Mucosa of stomach (tissue), 1 donor: Measurements from ENCODE around the gene SPECC1.
"Not testable (repeated sequence)": the region's sequence is repeated elsewhere in the genome, so short reads cannot be mapped to it uniquely, and the experiment has no call there.

Source experiments
- H3K27me3 ChIP-seq: one replicate; pipeline ENCODE4 v1.7.0; 2013; ENCODE audit warnings: mild to moderate bottlenecking, low read length; ENCODE audit not compliant: control insufficient read depth, insufficient read depth
- H3K36me3 ChIP-seq: one replicate; pipeline ENCODE4 v1.7.0; 2013; ENCODE audit warnings: low read length; ENCODE audit not compliant: control insufficient read depth, insufficient read depth
- H3K4me1 ChIP-seq: one replicate; pipeline ENCODE4 v1.7.0; 2013; ENCODE audit warnings: mild to moderate bottlenecking, low read length; ENCODE audit not compliant: control insufficient read depth, insufficient read depth
- H3K4me3 ChIP-seq: one replicate; pipeline ENCODE4 v1.7.0; 2013; ENCODE audit warnings: low read length
- H3K9ac ChIP-seq: one replicate; pipeline ENCODE4 v1.7.0; 2013; ENCODE audit warnings: mild to moderate bottlenecking, low read length, moderate library complexity
- H3K9me3 ChIP-seq: one replicate; pipeline ENCODE4 v1.7.0; 2013; ENCODE audit warnings: mild to moderate bottlenecking, low read length, moderate library complexity; ENCODE audit not compliant: control insufficient read depth
- donor health status: Pancreatic carcinoma.

The SPECC1 gene

DNA sequence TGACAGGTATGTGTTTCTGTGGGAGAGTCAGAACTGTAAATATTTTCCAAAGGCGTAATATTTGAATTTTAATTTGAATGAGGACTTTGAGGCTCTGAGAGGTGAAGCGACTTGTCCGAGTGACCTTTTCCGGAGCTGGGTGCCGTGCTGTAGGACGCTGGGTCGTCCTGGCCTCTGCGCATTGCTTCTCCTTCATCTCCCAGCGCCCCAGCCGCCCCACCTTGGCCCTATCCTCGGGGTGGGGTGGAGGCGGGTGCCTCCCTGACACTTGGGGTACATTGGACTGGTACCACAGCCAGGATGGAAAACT lies 147.8 kb downstream of the SPECC1 start:
- Histone ChIP-seq H3K36me3 (no peaks in the 10 kb centered on the region), H3K4me1 (peaks cover 11% of the 10 kb centered on the region), H3K27me3 (peaks cover 10% of the 10 kb centered on the region), H3K9ac (peak overlapping the region; percentile 65), H3K9me3 (no peaks in the 10 kb centered on the region), H3K4me3 (peak overlapping the region; percentile 55)

DNA sequence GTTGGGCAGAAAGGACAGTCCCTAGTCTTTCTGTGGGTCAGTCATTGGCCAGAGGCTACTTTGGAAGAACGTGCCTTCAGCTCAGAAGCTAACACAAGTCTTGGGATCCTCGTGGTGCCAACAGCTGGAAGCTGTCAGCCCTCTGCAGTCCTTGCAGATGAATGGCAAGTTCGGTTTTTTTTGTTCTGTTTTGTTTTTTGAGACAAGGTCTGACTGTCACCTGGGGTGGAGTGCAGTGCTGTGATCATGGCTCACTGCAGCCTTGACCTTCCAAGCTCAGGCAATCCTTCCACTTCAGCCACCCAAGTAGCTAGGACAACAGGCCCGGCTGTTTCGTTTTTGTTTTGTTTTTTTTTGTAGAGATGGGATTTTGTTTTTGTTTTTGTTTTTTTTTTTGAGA lies 149.4 kb downstream of the SPECC1 start:
- Histone ChIP-seq H3K9me3 (no peaks in the 10 kb centered on the region), H3K27me3 (peaks cover 10% of the 10 kb centered on the region), H3K4me1 (peaks cover 11% of the 10 kb centered on the region), H3K9ac (no peak overlapping the region), H3K36me3 (no peaks in the 10 kb centered on the region), H3K4me3 (no peak overlapping the region)

DNA sequence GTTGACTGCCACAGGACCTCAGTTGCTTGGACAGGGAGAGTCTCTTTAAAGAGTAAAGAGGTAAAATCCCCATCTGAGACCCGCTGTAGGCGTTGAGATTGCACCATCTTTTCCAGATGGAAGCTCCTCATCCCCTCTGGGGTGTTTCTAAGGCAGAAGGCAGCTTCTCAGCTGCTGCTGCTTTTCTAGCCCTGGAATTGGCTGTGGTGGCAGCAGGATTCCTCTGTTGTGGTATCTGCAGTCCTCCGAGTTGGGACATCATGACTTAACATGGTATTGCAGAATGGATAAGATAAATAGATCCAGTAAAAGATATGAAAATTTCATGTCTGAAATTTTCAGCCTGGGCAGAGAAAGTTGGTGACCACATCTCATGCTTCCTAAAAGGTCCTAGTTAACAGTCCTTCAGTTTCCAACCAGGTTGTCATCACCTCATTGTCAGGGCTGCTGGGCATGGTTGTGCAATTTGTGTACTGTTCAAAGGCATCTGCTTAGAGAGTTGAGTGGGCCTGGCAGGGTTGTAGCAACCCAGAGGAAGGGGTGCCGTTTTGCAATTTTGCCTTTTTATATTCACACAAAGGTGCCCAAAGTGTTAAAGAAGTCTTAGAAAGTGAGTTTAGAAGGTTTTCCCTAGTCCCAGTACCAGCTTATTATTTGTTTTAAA lies 150.4 kb downstream of the SPECC1 start:
- Histone ChIP-seq H3K4me3 (no peak overlapping the region), H3K9ac (no peak overlapping the region), H3K4me1 (peaks cover 11% of the 10 kb centered on the region), H3K27me3 (peaks cover 10% of the 10 kb centered on the region), H3K36me3 (no peaks in the 10 kb centered on the region), H3K9me3 (no peaks in the 10 kb centered on the region)

DNA sequence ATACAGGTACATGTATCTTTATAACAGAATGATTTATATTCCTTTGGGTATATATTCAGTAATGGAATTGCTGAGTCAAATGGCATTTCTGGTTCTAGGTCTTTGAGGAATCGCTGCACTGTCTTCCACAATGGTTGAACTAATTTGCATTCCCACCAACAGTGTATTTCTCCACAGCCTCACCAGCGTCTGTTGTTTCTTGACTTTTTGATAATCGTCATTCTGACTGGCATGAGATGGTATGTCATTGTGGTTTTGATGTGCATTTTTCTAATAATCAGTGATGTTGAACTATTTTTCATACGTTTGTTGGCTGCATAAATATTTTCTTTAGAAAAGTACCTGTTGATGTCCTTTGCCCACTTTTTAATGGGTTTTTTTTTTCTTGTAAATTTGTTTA lies 156.4 kb downstream of the SPECC1 start:
- H3K4me1 ChIP-seq, H3K9ac ChIP-seq, H3K36me3 ChIP-seq, H3K27me3 ChIP-seq, H3K9me3 ChIP-seq, H3K4me3 ChIP-seq: not testable (repeated sequence)

DNA sequence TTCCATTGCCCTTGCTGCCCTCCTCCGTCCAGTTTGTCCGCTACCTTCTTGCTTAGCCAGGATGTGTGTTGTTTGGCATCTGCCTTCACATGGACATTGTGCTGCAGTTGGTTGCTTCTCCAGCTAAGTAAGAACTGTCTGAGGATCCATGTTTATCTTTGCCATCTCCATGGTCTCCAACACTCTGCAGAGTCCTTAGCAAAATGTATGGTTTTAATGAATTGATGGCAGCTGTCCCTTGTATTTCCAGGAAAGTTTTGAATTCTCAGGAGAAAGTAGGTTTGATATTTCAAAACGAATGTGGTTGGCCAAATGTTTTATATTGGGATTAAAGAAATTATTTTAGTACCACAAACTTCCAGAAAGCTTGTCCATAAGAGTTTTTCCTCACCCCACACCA lies 160.9 kb downstream of the SPECC1 start:
- Histone ChIP-seq H3K9ac (no peak overlapping the region), H3K4me1 (peaks cover 9% of the 10 kb centered on the region), H3K27me3 (no peaks in the 10 kb centered on the region), H3K9me3 (no peaks in the 10 kb centered on the region), H3K36me3 (no peaks in the 10 kb centered on the region), H3K4me3 (no peak overlapping the region)

DNA sequence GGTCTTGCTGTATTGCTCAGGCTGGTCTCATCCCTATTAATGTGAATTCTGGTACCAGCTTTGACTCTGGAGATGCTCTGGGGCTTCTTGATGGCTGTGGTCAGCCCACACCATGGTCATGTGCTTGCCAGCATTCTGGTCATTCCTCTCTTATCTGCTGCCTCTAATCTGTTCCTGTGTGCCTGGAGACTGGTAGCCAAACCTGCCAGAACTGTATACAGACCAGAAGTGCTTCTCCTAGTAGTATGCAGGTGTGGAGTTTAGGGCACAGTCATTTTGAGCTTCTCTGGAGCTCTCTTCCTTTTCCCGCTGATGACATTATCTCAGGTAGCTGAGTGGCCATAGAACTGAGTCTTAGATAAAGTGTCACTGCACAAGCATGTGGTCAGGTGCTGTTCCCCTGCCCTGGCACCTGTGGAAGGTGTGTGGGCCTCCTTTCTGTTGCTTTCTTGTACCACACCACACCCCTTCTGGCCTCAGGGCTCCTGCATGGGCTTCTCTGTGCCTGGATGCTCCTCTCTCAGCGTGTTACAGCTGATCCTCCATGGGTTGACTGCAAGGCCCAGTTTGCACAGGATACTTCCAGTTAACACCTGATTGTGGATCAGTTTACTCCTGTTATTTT lies 162.7 kb downstream of the SPECC1 start:
- H3K9me3 ChIP-seq, result no peaks in the 10 kb centered on the region
- H3K9ac ChIP-seq, result no peak overlapping the region
- no peaks in the 10 kb centered on the region for H3K36me3 ChIP-seq
- peaks cover 9% of the 10 kb centered on the region for H3K4me1 ChIP-seq
- no peak overlapping the region for H3K4me3 ChIP-seq
- no peaks in the 10 kb centered on the region for H3K27me3 ChIP-seq

DNA sequence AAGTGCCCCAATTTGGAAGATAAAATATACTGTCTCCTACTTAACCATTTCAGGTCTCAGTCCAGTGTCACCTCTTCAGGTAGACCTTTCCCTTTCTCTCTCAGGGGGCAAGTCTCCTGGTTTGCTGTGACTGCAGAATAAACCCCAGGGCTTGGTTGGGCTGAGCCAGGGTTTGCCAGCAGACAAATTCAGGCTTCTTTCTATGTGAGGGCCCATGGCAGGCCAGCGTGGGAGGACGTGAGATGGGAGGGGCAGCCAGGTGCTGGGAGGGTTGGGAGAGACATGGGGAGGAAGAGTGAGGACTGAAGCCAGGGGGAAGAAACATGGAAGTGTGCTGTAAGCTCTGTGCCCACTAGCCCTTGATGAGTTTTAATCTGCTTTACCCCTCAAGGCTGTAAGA lies 163.2 kb downstream of the SPECC1 start:
- Histone ChIP-seq H3K36me3 (no peaks in the 10 kb centered on the region), H3K4me1 (peaks cover 9% of the 10 kb centered on the region), H3K4me3 (no peak overlapping the region), H3K9me3 (no peaks in the 10 kb centered on the region), H3K9ac (no peak overlapping the region), H3K27me3 (no peaks in the 10 kb centered on the region)

DNA sequence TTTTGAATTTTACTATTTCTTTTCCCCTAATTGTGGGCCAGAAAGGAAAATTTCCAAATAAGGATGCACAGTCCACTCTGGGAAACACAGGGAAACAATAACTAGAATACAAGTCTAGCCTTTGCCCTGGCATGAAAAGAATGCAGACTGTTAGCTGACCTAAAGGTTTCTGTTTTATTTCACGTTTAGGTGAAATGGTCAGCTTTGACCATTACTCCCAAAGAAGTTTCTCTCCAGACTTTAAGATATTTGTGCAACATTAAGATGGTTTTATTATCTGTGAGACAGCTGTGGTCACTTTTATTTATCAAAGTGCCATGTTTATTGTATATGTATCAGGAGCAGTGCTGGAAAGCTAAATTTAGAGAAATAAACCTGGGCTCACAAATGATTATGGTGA lies 163.9 kb downstream of the SPECC1 start:
- Histone ChIP-seq H3K9me3 (no peaks in the 10 kb centered on the region), H3K4me1 (peaks cover 9% of the 10 kb centered on the region), H3K9ac (no peak overlapping the region), H3K36me3 (no peaks in the 10 kb centered on the region), H3K27me3 (no peaks in the 10 kb centered on the region), H3K4me3 (no peak overlapping the region)

DNA sequence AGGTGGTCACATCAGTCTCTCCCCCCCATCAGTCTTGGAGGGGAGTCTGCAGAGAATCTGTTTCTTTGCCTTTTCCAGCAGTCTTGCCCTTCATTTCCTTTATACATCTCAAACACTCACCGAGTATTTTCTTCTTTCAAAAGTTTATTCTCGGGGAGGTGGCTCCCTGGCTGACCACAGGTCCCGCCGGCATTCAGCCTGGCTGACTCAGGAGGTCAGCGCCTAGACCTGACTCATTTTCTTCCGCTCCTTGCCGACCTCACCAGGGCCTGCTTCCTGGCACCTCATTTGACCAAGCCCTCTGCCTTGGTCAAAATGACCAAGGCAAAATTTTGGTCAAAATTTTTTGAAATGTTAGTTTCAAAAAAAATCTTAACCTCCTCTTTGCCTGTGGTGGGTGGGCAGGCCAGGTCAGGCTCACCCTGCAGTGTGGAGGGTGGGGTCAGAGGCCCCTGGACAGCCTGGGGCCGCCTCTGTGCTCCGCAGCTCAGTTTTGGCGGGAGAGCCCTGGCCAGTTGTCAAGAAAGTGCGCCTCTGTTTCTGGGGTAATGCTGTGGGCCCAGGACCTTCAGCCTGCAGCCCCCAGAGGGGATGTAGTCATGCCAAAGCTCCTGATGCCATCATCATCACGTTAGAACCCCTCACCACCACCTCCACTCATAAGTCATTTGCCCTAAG lies 165.6 kb downstream of the SPECC1 start:
- H3K9me3 ChIP-seq, result no peaks in the 10 kb centered on the region

DNA sequence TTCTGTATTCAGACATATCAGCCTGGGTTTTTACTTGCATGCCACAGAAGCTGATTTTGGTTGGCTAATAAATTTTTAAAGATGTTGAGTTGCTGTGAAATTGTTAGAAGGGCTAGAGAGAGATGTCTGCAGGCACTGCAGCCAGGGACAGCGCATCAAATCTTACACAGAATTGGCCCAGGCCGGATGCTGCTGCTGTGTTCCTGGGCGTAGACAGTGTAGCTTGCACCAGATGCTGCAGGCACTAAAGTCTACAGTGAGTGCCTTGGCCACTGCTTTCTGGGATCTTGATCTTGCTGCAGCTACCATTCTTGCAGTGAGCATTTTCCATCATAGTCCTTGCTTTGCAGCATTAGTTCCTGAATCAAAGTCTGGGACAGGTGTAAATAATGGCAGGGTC lies 169.9 kb downstream of the SPECC1 start:
- no peak overlapping the region for H3K4me3 ChIP-seq
- no peaks in the 10 kb centered on the region for H3K9me3 ChIP-seq
- no peaks in the 10 kb centered on the region for H3K4me1 ChIP-seq
- no peaks in the 10 kb centered on the region for H3K27me3 ChIP-seq
- no peaks in the 10 kb centered on the region for H3K36me3 ChIP-seq
- H3K9ac ChIP-seq, result no peak overlapping the region

More for the DNA sequence above, 165.6 kb downstream of the SPECC1 start:
- no peak overlapping the region for H3K4me3 ChIP-seq
- H3K9ac ChIP-seq, result no peak overlapping the region
- no peaks in the 10 kb centered on the region for H3K36me3 ChIP-seq
- H3K27me3 ChIP-seq, result no peaks in the 10 kb centered on the region
- peaks cover 9% of the 10 kb centered on the region for H3K4me1 ChIP-seq

DNA sequence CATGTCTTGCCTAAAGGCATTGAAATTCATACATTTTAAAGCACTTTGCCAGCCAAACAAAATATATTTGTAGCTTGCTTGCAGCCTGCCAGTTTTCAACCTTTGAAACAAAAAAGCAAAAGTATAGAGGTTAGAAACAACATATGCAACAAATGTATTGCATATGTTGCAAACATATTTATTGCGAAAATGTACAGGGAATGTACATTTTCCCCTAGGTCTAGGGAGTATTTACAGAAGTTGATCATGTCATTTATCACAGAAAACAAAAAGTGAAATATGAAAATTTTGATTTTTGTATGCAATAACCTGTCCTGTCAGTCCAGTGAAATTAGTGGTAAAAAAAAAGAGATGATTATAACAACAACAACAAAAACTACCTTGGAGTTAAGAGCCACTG lies 171.5 kb downstream of the SPECC1 start:
- Histone ChIP-seq H3K36me3 (no peaks in the 10 kb centered on the region), H3K9me3 (no peaks in the 10 kb centered on the region), H3K4me3 (no peak overlapping the region), H3K27me3 (no peaks in the 10 kb centered on the region), H3K9ac (no peak overlapping the region), H3K4me1 (no peaks in the 10 kb centered on the region)

DNA sequence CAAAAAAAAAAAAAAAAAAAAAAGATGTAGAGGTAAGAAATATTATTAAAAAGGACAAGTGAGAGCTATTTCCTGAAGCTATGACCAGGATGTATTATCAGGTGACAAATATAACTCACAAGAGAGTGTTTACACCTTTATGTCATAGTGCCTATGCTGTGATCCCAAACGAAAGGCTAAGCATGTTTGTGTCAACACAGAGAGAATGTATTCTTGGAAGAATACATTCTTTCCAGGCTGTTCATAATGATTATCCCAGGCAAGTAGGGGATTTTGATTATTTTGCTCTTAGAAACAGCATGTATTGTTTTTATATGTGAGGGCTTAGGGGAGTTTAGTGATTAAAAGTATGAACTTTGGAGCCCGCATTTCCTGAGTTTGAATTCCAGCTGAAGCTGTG lies 175.0 kb downstream of the SPECC1 start:
- Histone ChIP-seq H3K9ac (no peak overlapping the region), H3K4me1 (no peaks in the 10 kb centered on the region), H3K9me3 (no peaks in the 10 kb centered on the region), H3K4me3 (no peak overlapping the region), H3K36me3 (no peaks in the 10 kb centered on the region), H3K27me3 (no peaks in the 10 kb centered on the region)
